AG04449 (cell line): Measurements from ENCODE around the gene EIF4G3.
A peak's percentile ranks its signal among the peaks of the same experiment; 100 is the strongest.
"Not testable (repeated sequence)": the region's sequence is repeated elsewhere in the genome, so short reads cannot be mapped to it uniquely, and the experiment has no call there.

Source experiments
- CTCF ChIA-PET: fragments of 350-600 bp; formaldehyde crosslinking; extraction: SDS; loops from one replicate; lab custom pipeline; 2021; ENCODE audit warnings: antibody characterized with exemption; lab: Yijun Ruan, JAX
- POLR2A ChIA-PET: fragments of 400-600, 350-600 bp; formaldehyde crosslinking; extraction: SDS; loops from one replicate; lab custom pipeline; 2020; ENCODE audit warnings: antibody characterized with exemption, inconsistent platforms; lab: Yijun Ruan, JAX
- DNase-seq: peaks from one replicate; pipeline ENCODE4 v3.0.0-alpha.2; 2010; ENCODE audit warnings: low read depth, low spot score
- H3K4me3 ChIP-seq: 2 replicates; pipeline ENCODE4 v1.5.1; 2011; ENCODE audit warnings: low read depth, mild to moderate bottlenecking, control low read depth, low read length
- CTCF ChIP-seq: IDR thresholded peaks from one replicate; pipeline ENCODE4 v1.5.1; 2011; ENCODE audit warnings: mild to moderate bottlenecking, moderate library complexity, low read length, control low read depth, inconsistent platforms; ENCODE audit not compliant: insufficient read depth; ENCODE audit errors: missing control alignments

The EIF4G3 gene

GRCh38 chr1:21149855-21150432, 26.8 kb downstream of the EIF4G3 start:
- POLR2A ChIA-PET, result interaction anchor here (0.7 to 1.0 kb wide), 4 partner anchors 13 to 451 kb away, joined by 3 to 4 read pairs (median 3); no protein-coding TSS in a partner anchor
- CTCF ChIA-PET, result interaction anchor here (0.5 to 0.9 kb wide), 2 partner anchors 39 to 129 kb away, joined by 3 read pairs; no protein-coding TSS in a partner anchor
- DNase-seq, result peak; percentile 94
- H3K4me3 ChIP-seq, result no peak overlapping the region
- no peak for TF ChIP-seq CTCF

DNA sequence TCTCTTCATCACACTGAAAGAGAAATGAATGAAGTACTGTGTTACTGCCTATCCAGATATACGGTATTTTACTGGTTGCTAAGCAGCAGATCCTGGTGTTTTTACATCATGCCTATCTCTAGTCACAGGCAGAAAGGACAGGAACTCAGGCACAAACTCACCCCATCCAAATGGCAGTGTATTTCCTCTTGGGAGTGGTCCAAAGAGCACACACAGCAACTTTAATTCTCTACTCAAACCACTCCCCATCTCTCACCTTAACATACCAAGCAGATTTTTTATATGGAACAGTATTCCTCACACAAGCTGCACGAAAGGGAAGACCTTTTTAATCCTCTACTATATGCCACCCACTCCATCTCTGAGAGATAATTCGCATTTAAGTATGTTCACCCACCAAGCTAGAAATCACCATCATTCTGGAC, 27.3 kb downstream of the EIF4G3 start:
- no peak for TF ChIP-seq CTCF
- no peak overlapping the region for H3K4me3 ChIP-seq
- POLR2A ChIA-PET, result interaction anchor here (0.7 to 1.0 kb wide), 3 partner anchors 13 to 380 kb away, joined by 3 to 4 read pairs (median 3); no protein-coding TSS in a partner anchor
- DNase-seq, result no peak
- CTCF ChIA-PET, result interaction anchor here (0.5 kb wide), 1 partner anchor 128 kb away, joined by 3 read pairs; no protein-coding TSS in a partner anchor

GRCh38 chr1:21143752-21144151, 32.9 kb downstream of the EIF4G3 start:
- no peak overlapping the region for H3K4me3 ChIP-seq
- DNase-seq, result no peak
- CTCF ChIA-PET, result interaction anchor here (1.2 kb wide), 1 partner anchor 10 kb away, joined by 5 read pairs; no protein-coding TSS in a partner anchor
- no peak for TF ChIP-seq CTCF
- POLR2A ChIA-PET, result no interaction called here

GRCh38 chr1:21143138-21143537, 33.6 kb downstream of the EIF4G3 start:
- CTCF ChIA-PET, result interaction anchor here (1.2 kb wide), 1 partner anchor 9 kb away, joined by 5 read pairs; no protein-coding TSS in a partner anchor
- DNase-seq, result no peak
- TF ChIP-seq CTCF, result no peak
- no peak overlapping the region for H3K4me3 ChIP-seq
- POLR2A ChIA-PET, result no interaction called here

- CTCF ChIA-PET, result no interaction called here
- no peak overlapping the region for H3K4me3 ChIP-seq
- POLR2A ChIA-PET, result no interaction called here
- TF ChIP-seq CTCF, result no peak
- no peak for DNase-seq
Observed at GRCh38 chr1:21141030-21141429, 35.7 kb downstream of the EIF4G3 start.

GRCh38 chr1:21139601-21140000, 37.1 kb downstream of the EIF4G3 start:
- TF ChIP-seq CTCF, result no peak
- POLR2A ChIA-PET, result no interaction called here
- DNase-seq, result no peak
- H3K4me3 ChIP-seq, result no peak overlapping the region
- CTCF ChIA-PET, result interaction anchor here (1.0 to 1.9 kb wide), 2 partner anchors 12 to 94 kb away, joined by 3 to 6 read pairs; no protein-coding TSS in a partner anchor

DNA sequence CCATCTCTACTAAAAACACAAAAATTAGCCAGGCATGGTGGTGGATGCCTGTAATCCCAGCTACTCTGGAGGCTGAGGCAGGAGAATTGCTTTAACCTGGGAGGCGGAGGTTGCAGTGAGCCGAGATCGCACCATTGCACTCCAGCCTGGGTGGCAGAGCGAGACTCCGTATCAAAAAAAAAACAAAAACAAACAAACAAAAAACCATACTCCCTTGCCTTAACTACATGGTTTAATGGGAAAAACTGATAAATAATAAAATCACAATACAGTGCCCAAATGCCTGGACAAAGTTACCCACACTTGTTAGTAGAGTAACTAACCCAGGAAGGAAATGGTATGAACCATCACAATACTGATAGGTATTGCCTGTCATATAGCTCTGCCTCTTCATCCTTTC, 40.4 kb downstream of the EIF4G3 start:
- CTCF ChIA-PET, result interaction anchor here (0.6 kb wide), 1 partner anchor 391 kb away, joined by 3 read pairs; no protein-coding TSS in a partner anchor
- DNase-seq, POLR2A ChIA-PET, H3K4me3 ChIP-seq: not testable (repeated sequence)
